Brain microvascular endothelial cell (primary cell): ENCODE results near the gene MAML3.

Source experiments
- DNase-seq: peaks from one replicate; pipeline ENCODE4 v3.0.0-alpha.2; 2020
- H3K27ac ChIP-seq: fragments of 250-450 bp; sonication (Bioruptor Pico); 2 replicates; pipeline ENCODE4 v1.5.1; 2020; ENCODE audit warnings: mild to moderate bottlenecking, moderate library complexity
- H3K27me3 ChIP-seq: fragments of 250-450 bp; sonication (Bioruptor Pico); replicated peaks from 2 replicates; pipeline ENCODE4 v1.5.1; 2020; ENCODE audit warnings: mild to moderate bottlenecking
- H3K36me3 ChIP-seq: fragments of 250-450 bp; sonication (Bioruptor Pico); replicated peaks from 2 replicates; pipeline ENCODE4 v1.5.1; 2020; ENCODE audit warnings: mild to moderate bottlenecking
- H3K4me3 ChIP-seq: 2 replicates; pipeline ENCODE4 v1.5.1; 2011; ENCODE audit warnings: low read depth, mild to moderate bottlenecking, control low read depth, low read length, moderate library complexity
- CTCF ChIP-seq: IDR thresholded peaks from 2 replicates; pipeline ENCODE4 v1.5.1; 2011; ENCODE audit warnings: low read depth, mild to moderate bottlenecking, moderate library complexity, low read length, control low read depth, inconsistent platforms; ENCODE audit errors: missing control alignments
- in situ Hi-C: cut with HindIII; loops from 2 replicates; pipeline ENCODE4 v1.10.0; 2017; ENCODE audit warnings: low sequenced_read_pairs, low pct_ligation_motif_present

Gene MAML3

DNA sequence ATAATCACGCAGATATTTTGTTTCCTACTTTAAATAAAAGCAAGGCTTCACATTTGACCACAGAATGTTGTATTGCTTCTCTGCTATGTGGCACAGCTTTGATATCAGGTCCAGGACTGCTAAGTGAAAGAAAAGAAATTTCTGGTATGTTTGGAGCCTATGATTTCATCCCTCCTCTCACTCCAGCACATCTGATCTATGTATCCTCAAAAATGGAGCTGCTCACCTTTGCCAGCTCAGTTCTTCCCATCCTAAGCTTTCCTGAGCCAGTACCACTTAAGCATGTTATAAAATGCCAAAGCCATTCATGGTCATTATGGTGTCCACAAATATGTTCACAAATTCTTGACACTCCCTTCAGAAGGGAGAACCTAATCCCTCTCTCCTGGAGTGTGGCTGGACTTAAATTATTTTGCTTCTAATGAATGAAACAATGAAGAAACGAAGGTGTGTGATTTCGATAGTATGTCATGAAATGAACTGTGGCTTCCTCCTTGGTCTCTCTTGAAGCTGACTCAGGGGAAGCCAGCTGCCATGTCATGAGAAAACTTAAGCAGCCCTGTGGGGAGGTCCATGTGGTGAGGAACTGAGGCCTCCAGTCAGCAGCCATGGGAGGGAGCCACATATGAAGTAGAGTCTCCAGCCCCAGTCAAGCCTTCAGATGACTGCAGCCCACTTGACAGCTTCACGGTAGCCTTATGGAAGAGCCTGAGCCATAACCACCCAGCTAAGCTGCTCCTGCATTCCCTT is 280.7 kb downstream of the MAML3 start:
- no peak for DNase-seq
- in situ Hi-C loops = no loop called here

DNA sequence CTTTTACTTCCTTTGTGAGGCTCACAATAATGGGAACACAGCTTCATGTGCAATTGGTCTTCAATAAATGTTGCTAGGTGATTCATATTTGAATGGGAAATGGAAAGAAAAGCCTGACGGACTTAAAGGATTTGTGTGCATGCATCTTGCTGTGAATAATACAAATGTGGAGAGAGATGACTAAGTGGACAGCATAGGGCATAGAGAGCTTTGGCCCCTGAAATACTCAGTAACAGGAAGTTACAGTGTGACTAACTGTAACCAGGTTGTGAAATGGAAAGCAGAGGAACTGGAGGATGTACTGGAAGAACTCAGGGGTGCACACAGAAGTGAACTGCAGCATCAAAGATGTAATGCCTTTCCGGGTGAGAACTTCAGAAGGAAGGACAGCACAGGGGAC is 281.7 kb downstream of the MAML3 start:
- DNase-seq = peak; percentile 91
- TF ChIP-seq CTCF = no peak
- in situ Hi-C loops = no loop called here
- no peak overlapping the region for H3K4me3 ChIP-seq
- no peaks in the 10 kb centered on the region for H3K27me3 ChIP-seq
- no peaks in the 10 kb centered on the region for H3K36me3 ChIP-seq
- H3K27ac ChIP-seq = peak overlapping the region; percentile 44

More for the DNA sequence above, 280.7 kb downstream of the MAML3 start:
- no peak overlapping the region for H3K4me3 ChIP-seq
- no peaks in the 10 kb centered on the region for H3K36me3 ChIP-seq
- no peak overlapping the region for H3K27ac ChIP-seq
- no peaks in the 10 kb centered on the region for H3K27me3 ChIP-seq
- no peak for TF ChIP-seq CTCF

GRCh38 chr4:139869810-139870209 is 284.2 kb downstream of the MAML3 start:
- no peak for TF ChIP-seq CTCF
- in situ Hi-C loops = no loop called here
- no peak overlapping the region for H3K27ac ChIP-seq
- H3K27me3 ChIP-seq = no peaks in the 10 kb centered on the region
- no peak overlapping the region for H3K4me3 ChIP-seq
- no peak for DNase-seq
- no peaks in the 10 kb centered on the region for H3K36me3 ChIP-seq

DNA sequence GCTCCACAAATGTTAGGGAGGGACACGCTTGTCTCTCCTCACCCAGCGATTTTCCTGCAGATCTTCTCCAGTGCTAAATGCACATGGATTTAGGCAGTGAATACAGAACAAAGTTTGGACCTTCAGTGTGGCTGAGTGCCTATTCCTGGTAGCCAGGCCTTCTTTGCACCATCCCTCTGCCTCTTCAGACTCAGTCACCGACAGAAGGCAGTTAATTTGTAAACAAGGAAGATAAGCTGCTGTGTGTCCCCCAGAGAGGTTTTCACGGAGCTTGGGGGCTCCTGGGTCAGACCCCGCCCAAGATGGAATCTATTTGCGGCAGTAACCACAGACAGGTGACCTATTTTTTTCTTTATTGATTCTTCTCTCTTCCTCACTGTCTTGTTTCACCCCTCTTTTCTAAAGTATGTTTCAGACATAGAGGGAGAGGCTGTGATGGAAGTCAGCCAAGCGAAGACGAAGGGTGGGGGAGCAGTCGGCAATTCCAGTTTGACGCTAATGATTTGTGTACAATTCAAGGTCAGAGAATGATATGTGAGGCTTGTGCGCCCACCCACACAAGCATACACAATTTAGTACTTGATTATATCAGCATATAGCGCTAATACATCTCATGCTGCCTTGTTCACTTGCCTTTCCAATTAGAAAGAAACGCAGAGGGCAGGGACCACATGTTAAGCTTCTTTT is 287.6 kb downstream of the MAML3 start:
- Histone ChIP-seq H3K4me3 (no peak overlapping the region), H3K36me3 (no peaks in the 10 kb centered on the region), H3K27ac (no peak overlapping the region), H3K27me3 (no peaks in the 10 kb centered on the region)
- no peak for DNase-seq
- in situ Hi-C loops = no loop called here
- TF ChIP-seq CTCF = no peak

- no peak for DNase-seq
- no peak overlapping the region for H3K4me3 ChIP-seq
- H3K27ac ChIP-seq = no peak overlapping the region
- in situ Hi-C loops = no loop called here
- no peak for TF ChIP-seq CTCF
- no peaks in the 10 kb centered on the region for H3K27me3 ChIP-seq
- H3K36me3 ChIP-seq = no peaks in the 10 kb centered on the region
Measured at GRCh38 chr4:139865537-139865936, 288.4 kb downstream of the MAML3 start.
